Measurements from ENCODE around the gene ANXA11.

DNA sequence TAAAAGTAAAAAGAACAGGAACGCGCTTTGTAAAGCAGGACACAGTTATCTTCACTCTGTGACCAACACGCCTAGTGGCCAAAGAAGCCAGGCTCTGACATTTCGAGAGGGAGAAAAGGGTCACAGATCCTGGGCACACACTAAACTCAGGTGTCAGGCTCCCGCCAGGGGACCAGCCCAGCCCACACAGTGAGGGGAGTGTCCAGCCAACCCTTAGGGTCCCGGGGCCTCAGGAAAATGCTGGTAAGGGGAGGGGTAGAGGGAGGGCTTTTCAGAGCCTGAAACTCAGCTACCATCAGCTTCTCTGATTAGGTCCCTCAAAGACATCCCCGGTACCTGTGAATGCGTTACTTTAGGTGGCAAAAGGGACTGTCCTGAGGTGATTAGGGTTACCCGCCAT is 16.6 kb downstream of the ANXA11 start:
- TF ChIP-seq EZH2 (IDR thresholded peaks at IDR 0.05) (no peak), YY1 (IDR thresholded peaks at IDR 0.05; ENCODE audit: extremely low read depth, insufficient replicate concordance, low read depth, low read length) (no peak), POLR2AphosphoS5 (IDR thresholded peaks at IDR 0.05; ENCODE audit: low read depth, low read length) (no peak), CEBPB (IDR thresholded peaks at IDR 0.05; ENCODE audit: low read depth) (no peak), JUND (IDR thresholded peaks at IDR 0.05) (no peak), SP1 (IDR thresholded peaks at IDR 0.05; ENCODE audit: low read depth) (no peak)
- TF ChIP-seq, protein P1, sequence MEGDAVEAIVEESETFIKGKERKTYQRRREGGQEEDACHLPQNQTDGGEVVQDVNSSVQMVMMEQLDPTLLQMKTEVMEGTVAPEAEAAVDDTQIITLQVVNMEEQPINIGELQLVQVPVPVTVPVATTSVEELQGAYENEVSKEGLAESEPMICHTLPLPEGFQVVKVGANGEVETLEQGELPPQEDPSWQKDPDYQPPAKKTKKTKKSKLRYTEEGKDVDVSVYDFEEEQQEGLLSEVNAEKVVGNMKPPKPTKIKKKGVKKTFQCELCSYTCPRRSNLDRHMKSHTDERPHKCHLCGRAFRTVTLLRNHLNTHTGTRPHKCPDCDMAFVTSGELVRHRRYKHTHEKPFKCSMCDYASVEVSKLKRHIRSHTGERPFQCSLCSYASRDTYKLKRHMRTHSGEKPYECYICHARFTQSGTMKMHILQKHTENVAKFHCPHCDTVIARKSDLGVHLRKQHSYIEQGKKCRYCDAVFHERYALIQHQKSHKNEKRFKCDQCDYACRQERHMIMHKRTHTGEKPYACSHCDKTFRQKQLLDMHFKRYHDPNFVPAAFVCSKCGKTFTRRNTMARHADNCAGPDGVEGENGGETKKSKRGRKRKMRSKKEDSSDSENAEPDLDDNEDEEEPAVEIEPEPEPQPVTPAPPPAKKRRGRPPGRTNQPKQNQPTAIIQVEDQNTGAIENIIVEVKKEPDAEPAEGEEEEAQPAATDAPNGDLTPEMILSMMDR (IDR thresholded peaks at IDR 0.05 in 2 of 3, conservative IDR thresholded peaks at IDR 0.05 in 1 of 3; ENCODE audit: borderline replicate concordance in 1 of 3, insufficient read depth in 1 of 3, low read depth in 2 of 3, low read length in 2 of 3), result no peak

Measured in HCT116 (cell line).